H1 (cell line): ENCODE measurements around the gene PTTG1IP. TPM values are rescaled to one million over a fixed set of nuclear protein-coding genes. Genes with fewer than 3 reads are reported as not detected.

Experiments
- CTCF ChIA-PET: fragments of 300-600 bp; sonication (Branson Sonifier 250); formaldehyde crosslinking; loops from one replicate; lab custom pipeline; 2021; ENCODE audit not compliant: partially characterized antibody; lab: Charles Lee
- POLR2A ChIA-PET: fragments of 300-600 bp; sonication (Branson Sonifier 250); formaldehyde crosslinking; loops from one replicate; lab custom pipeline; 2021; ENCODE audit warnings: inconsistent platforms; ENCODE audit not compliant: partially characterized antibody; lab: Charles Lee
- DNase-seq, 2 experiments: peaks; one replicate each; pipeline versions ENCODE4 v3.0.0 to v3.0.0-alpha.2; 2010 to 2022; ENCODE audit warnings: low spot score in 2 of 2, low read depth in 1 of 2, mixed read lengths in 1 of 2
- FAIRE-seq: peaks from 2 replicates; lab custom pipeline; 2011; peaks lifted over from hg19 to GRCh38; lab: Jason Lieb, UNC
- H2AFZ ChIP-seq: 2 replicates; pipeline ENCODE4 v1.8.1; 2012; ENCODE audit warnings: low read length, inconsistent platforms
- H2AK5ac ChIP-seq: 2 replicates; pipeline ENCODE4 v1.6.1; 2013; ENCODE audit warnings: low read depth, low read length
- H2BK120ac ChIP-seq: replicated peaks from 2 replicates; pipeline ENCODE3; 2013; ENCODE audit warnings: low read depth, low read length, inconsistent platforms
- H2BK12ac ChIP-seq: 2 replicates; pipeline ENCODE4 v1.6.1; 2013; ENCODE audit warnings: low read depth, low read length
- H2BK15ac ChIP-seq: 2 replicates; pipeline ENCODE4 v1.6.1; 2013; ENCODE audit warnings: low read length
- H2BK20ac ChIP-seq: 2 replicates; pipeline ENCODE4 v1.6.1; 2013; ENCODE audit warnings: low read length
- H2BK5ac ChIP-seq: 2 replicates; pipeline ENCODE4 v1.6.1; 2013; ENCODE audit warnings: low read depth, low read length
- H3K14ac ChIP-seq: 2 replicates; pipeline ENCODE4 v1.6.1; 2013; ENCODE audit warnings: inconsistent platforms; ENCODE audit not compliant: insufficient read length
- H3K18ac ChIP-seq: 2 replicates; pipeline ENCODE4 v1.6.1; 2013; ENCODE audit warnings: low read length; ENCODE audit errors: extremely low read depth
- H3K23ac ChIP-seq: 2 replicates; pipeline ENCODE4 v1.6.1; 2013; ENCODE audit warnings: inconsistent platforms; ENCODE audit not compliant: insufficient read length
- H3K23me2 ChIP-seq: 2 replicates; pipeline ENCODE4 v1.6.1; 2013; ENCODE audit warnings: low read depth, low read length
- H3K27ac ChIP-seq: 2 replicates; pipeline ENCODE4 v1.6.1; 2011; ENCODE audit warnings: low read depth, low read length, inconsistent platforms
- H3K27me3 ChIP-seq, 4 experiments: replicated peaks in 1 of 4; 1 replicate in 1 of 4; 2 replicates in 3 of 4; pipeline versions ENCODE4 v1.6.1 to v1.8.1; 2011 to 2013; ENCODE audit warnings: low read length in 3 of 4, mild to moderate bottlenecking in 3 of 4, inconsistent platforms in 2 of 4, mixed read lengths in 2 of 4, moderate library complexity in 1 of 4; ENCODE audit not compliant: control insufficient read depth in 3 of 4, insufficient read depth in 3 of 4; ENCODE audit errors: extremely low read depth in 1 of 4
- H3K36me3 ChIP-seq, 4 experiments: 2 replicates each; pipeline versions ENCODE4 v1.6.1 to v1.8.1; 2011 to 2013; ENCODE audit warnings: mild to moderate bottlenecking in 4 of 4, low read length in 3 of 4, moderate library complexity in 2 of 4, control low read depth in 1 of 4, inconsistent platforms in 1 of 4; ENCODE audit not compliant: insufficient read depth in 4 of 4, control insufficient read depth in 2 of 4
- H3K4ac ChIP-seq: replicated peaks from 2 replicates; pipeline ENCODE3; 2013; ENCODE audit warnings: low read length, low read depth, mixed read lengths, inconsistent platforms; ENCODE audit not compliant: insufficient read length
- H3K4me1 ChIP-seq, 4 experiments: replicated peaks in 1 of 4; 1 replicate in 1 of 4; 2 replicates in 3 of 4; pipeline versions ENCODE4 v1.6.1 to v1.8.1; 2011 to 2013; ENCODE audit warnings: low read length in 3 of 4, inconsistent platforms in 2 of 4, mixed read lengths in 1 of 4; ENCODE audit not compliant: insufficient read depth in 4 of 4, control insufficient read depth in 3 of 4
- H3K4me2 ChIP-seq, 2 experiments: 2 replicates each; pipeline versions ENCODE4 v1.6.1 to v1.8.1; 2011 to 2013; ENCODE audit warnings: low read depth in 2 of 2, low read length in 2 of 2, control low read depth in 1 of 2, inconsistent platforms in 1 of 2, mild to moderate bottlenecking in 1 of 2; ENCODE audit not compliant: insufficient read depth in 1 of 2
- H3K4me3 ChIP-seq, 4 experiments: fragments of 200-600, 300-600 bp in 1 of 4; sonication (generic), shearing (Covaris generic), sonication (Bioruptor Twin) in 1 of 4; 2 replicates each; pipeline versions ENCODE4 v1.5.1 to v1.8.1; 2011 to 2016; ENCODE audit warnings: low read length in 4 of 4, low read depth in 3 of 4, control low read depth in 2 of 4, inconsistent platforms in 2 of 4, mild to moderate bottlenecking in 2 of 4, mixed read lengths in 1 of 4, moderate library complexity in 1 of 4; ENCODE audit not compliant: insufficient read depth in 2 of 4; ENCODE audit errors: extremely low read depth in 1 of 4
- H3K56ac ChIP-seq: replicated peaks from 2 replicates; pipeline ENCODE3; 2013; ENCODE audit warnings: low read depth, mild to moderate bottlenecking, mixed read lengths, low read length, inconsistent platforms; ENCODE audit not compliant: insufficient read length
- H3K79me1 ChIP-seq: 2 replicates; pipeline ENCODE4 v1.6.1; 2013; ENCODE audit warnings: low read depth, low read length, control low read depth
- H3K79me2 ChIP-seq, 2 experiments: 2 replicates each; pipeline versions ENCODE4 v1.6.1 to v1.8.1; 2012 to 2013; ENCODE audit warnings: low read length in 2 of 2, mild to moderate bottlenecking in 2 of 2, inconsistent platforms in 1 of 2; ENCODE audit not compliant: insufficient read depth in 2 of 2, control insufficient read depth in 1 of 2
- H3K9ac ChIP-seq, 4 experiments: replicated peaks in 1 of 4; 1 replicate in 1 of 4; 2 replicates in 3 of 4; pipeline versions ENCODE4 v1.6.1 to v1.8.1; 2011 to 2013; ENCODE audit warnings: low read depth in 3 of 4, low read length in 3 of 4, control low read depth in 2 of 4, mild to moderate bottlenecking in 2 of 4, moderate library complexity in 2 of 4, inconsistent platforms in 1 of 4; ENCODE audit errors: extremely low read depth in 1 of 4
- H3K9me3 ChIP-seq, 2 experiments: 2 replicates each; pipeline versions ENCODE4 v1.6.1 to v1.8.1; 2012 to 2013; ENCODE audit warnings: mild to moderate bottlenecking in 2 of 2, moderate library complexity in 2 of 2, control low read depth in 1 of 2, inconsistent platforms in 1 of 2, low read depth in 1 of 2, low read length in 1 of 2, mixed read lengths in 1 of 2; ENCODE audit not compliant: insufficient read depth in 2 of 2
- H4K20me1 ChIP-seq, 2 experiments: replicated peaks in 1 of 2; 2 replicates each; pipeline versions ENCODE3 to v1.8.1; 2011 to 2013; ENCODE audit warnings: inconsistent platforms in 2 of 2, low read length in 2 of 2, mild to moderate bottlenecking in 1 of 2; ENCODE audit not compliant: insufficient read depth in 2 of 2, control insufficient read depth in 1 of 2
- H4K5ac ChIP-seq: 2 replicates; pipeline ENCODE4 v1.6.1; 2013; ENCODE audit warnings: low read length, low read depth, mixed read lengths, inconsistent platforms; ENCODE audit not compliant: insufficient read length
- H4K8ac ChIP-seq: 2 replicates; pipeline ENCODE4 v1.8.0; 2013; ENCODE audit warnings: mild to moderate bottlenecking, moderate library complexity, low read length, inconsistent platforms; ENCODE audit not compliant: insufficient read depth; ENCODE audit errors: extremely low read depth
- H4K91ac ChIP-seq: replicated peaks from 2 replicates; pipeline ENCODE3; 2013; ENCODE audit warnings: low read length, mixed read lengths, inconsistent platforms; ENCODE audit not compliant: insufficient read length
- BCL11A ChIP-seq, 2 experiments: IDR thresholded peaks; one replicate each; pipeline ENCODE4 v1.6.1; 2011; ENCODE audit warnings: low read depth in 2 of 2, low read length in 2 of 2, mild to moderate bottlenecking in 2 of 2
- CTCF ChIP-seq, 3 experiments: IDR thresholded peaks; 1 replicate in 2 of 3; 2 replicates in 1 of 3; pipeline versions ENCODE4 v1.5.1 to v1.6.1; 2011; ENCODE audit warnings: low read length in 3 of 3, mild to moderate bottlenecking in 3 of 3, inconsistent platforms in 2 of 3, low read depth in 1 of 3, moderate library complexity in 1 of 3; ENCODE audit not compliant: insufficient read depth in 1 of 3; ENCODE audit errors: control extremely low read depth in 1 of 3
- KDM1A ChIP-seq: fragments of 200-600, 300-600 bp; sonication (generic); IDR thresholded peaks from 2 replicates; pipeline ENCODE4 v1.7.1; 2016; ENCODE audit warnings: mild to moderate bottlenecking, low read length, borderline replicate concordance
- WGBS, 2 experiments: shearing (Covaris generic) in 1 of 2; methylation state at CpG; one replicate each; pipeline versions ENCODE4 v1.1.6 to v1.1.7; 2013 to 2015; ENCODE audit warnings: low lambda C conversion rate in 2 of 2, mixed read lengths in 2 of 2, inconsistent platforms in 1 of 2, low coverage in 1 of 2, missing lambda C conversion rate in 1 of 2; ENCODE audit not compliant: insufficient replicate concordance in 2 of 2, insufficient coverage in 1 of 2, insufficient read length in 1 of 2; ENCODE audit errors: extremely low coverage in 1 of 2, missing lambda C conversion rate in 1 of 2; 5-methylcytosine and 5-hydroxymethylcytosine counted together
- polyA plus RNA-seq, 7 experiments: library from polyadenylated mRNA; depleted of rRNA in 3 of 7; stranded (reverse) in 5 of 7; unstranded in 2 of 7; fragments of >200 nt in 5 of 7; fragments of 200-250 nt in 2 of 7; gene quantifications; 1 replicate in 5 of 7; 2 replicates in 1 of 7; 4 replicates in 1 of 7; pipeline versions ENCODE4 v1.2.1 to v1.2.3, GENCODE V29; 2011 to 2013; ENCODE audit warnings: missing spikeins in 2 of 7, mixed read lengths in 2 of 7
- total RNA-seq: library from RNA; stranded (reverse); fragmentation: NEBNext Ultra II Directional; extraction: Animal tissue kit (Norgen Biotek cat#: 25700); gene quantifications from 2 replicates; pipeline ENCODE4 v1.2.1, GENCODE V29; 2021

PTTG1IP gene
- total and polyA plus RNA-seq, 2 of the 8 experiments (the other 6 are each of a cell fraction or from before 2014, with no cell fraction given), result 90.8 to 130 TPM

- Histone ChIP-seq H3K4me3 (peak overlapping the region; percentile 59 to 93 (median 80); a peak in 6 of 8 replicates), H3K23ac (no peak overlapping the region), H4K20me1 (peaks cover 11 to 15% of the 10 kb centered on the region in 2 experiments), H4K91ac (no peak overlapping the region), H4K5ac (no peak overlapping the region), H2AFZ (no peak overlapping the region), H3K79me2 (peaks cover 18 to 61% of the 10 kb centered on the region in 2 experiments), H3K23me2 (peaks cover 5% of the 10 kb centered on the region), H3K4me1 (peaks cover 0 to 12% (median 1%) of the 10 kb centered on the region in 4 experiments; a peak in 3 of 7 replicates), H3K14ac (no peak overlapping the region), H3K18ac (no peak overlapping the region), H2BK120ac (no peak overlapping the region), H3K4ac (no peak overlapping the region), H2BK5ac (no peak overlapping the region), H3K27ac (no peak overlapping the region), H2BK12ac (no peak overlapping the region), H3K9ac (no peak overlapping the region), H3K4me2 (peak overlapping the region; percentile 81 to 88; a peak in 3 of 4 replicates), H2BK15ac (no peak overlapping the region), H2BK20ac (no peak overlapping the region), H3K36me3 (peaks cover 0 to 26% (median 13%) of the 10 kb centered on the region in 4 experiments; a peak in 6 of 8 replicates), H3K9me3 (no peaks in the 10 kb centered on the region), H3K56ac (no peak overlapping the region), H4K8ac (no peak overlapping the region), H3K79me1 (peaks cover under 1% of the 10 kb centered on the region; the same call in 1 of the 2 replicates), H3K27me3 (no peaks in the 10 kb centered on the region), H2AK5ac (no peak overlapping the region)
- ChIA-PET CTCF (interaction anchor here (0.8 to 2.5 kb wide), 20 partner anchors 9 to 320 kb away, joined by 3 to 8 read pairs (median 4); partner anchors contain the start of gene PTTG1IP), POLR2A (interaction anchor here (1.0 to 8.0 kb wide), 8 partner anchors 10 to 307 kb away, joined by 3 to 72 read pairs (median 4); partner anchors contain the start of gene PTTG1IP)
- FAIRE-seq (no peak), DNase-seq (no peak)
- 65% methylated on average over 12 of the region's 12 CpGs; no CpG with 5 or more reads in 1 of the 2 experiments for WGBS, 2 experiments
- TF ChIP-seq CTCF (IDR thresholded peaks at IDR 0.05; ENCODE audit: control extremely low read depth in 1 of 3, insufficient read depth in 1 of 3, low read depth in 1 of 3, low read length in 3 of 3), result peak; percentile 22 to 43 (median 41)
- TF ChIP-seq KDM1A, result no peak
- TF ChIP-seq BCL11A (IDR thresholded peaks at IDR 0.05; ENCODE audit: low read depth in 2 of 2, low read length in 2 of 2), result no peak
These were observed 73.4 kb downstream of the PTTG1IP start for GRCh38 chr21:44800103-44800502.
